ENCODE results near the gene PHLDB1.
A peak's percentile ranks its signal among the peaks of the same experiment; 100 is the strongest.
"Not testable (repeated sequence)": the region's sequence is repeated elsewhere in the genome, so short reads cannot be mapped to it uniquely, and the experiment has no call there.

The PHLDB1 gene

GRCh38 chr11:118658429-118659313, 51.3 kb downstream of the PHLDB1 start:
- DNase-seq: peak in 1 of 51 donors; percentile 27

- DNase-seq: peak; percentile 35 to 92 (median 78)
These were observed 52.0 kb downstream of the PHLDB1 start for GRCh38 chr11:118659314-118659952.

- DNase-seq: no peak
These were observed 52.7 kb downstream of the PHLDB1 start for GRCh38 chr11:118659953-118660680.

- DNase-seq: no peak
These were observed 53.4 kb downstream of the PHLDB1 start for GRCh38 chr11:118660681-118661424.

- no peak for DNase-seq
These were observed 54.2 kb downstream of the PHLDB1 start for GRCh38 chr11:118661425-118662301.

GRCh38 chr11:118662401-118663271, 55.2 kb downstream of the PHLDB1 start:
- DNase-seq: no peak

- no peak for DNase-seq
These were observed 56.0 kb downstream of the PHLDB1 start for GRCh38 chr11:118663381-118663780.

GRCh38 chr11:118663902-118664301, 56.5 kb downstream of the PHLDB1 start:
- no peak for DNase-seq

GRCh38 chr11:118666371-118666770, 59.0 kb downstream of the PHLDB1 start:
- no peak for DNase-seq

- no peak for DNase-seq
These were observed 62.6 kb downstream of the PHLDB1 start for GRCh38 chr11:118670063-118670462.

GRCh38 chr11:118671254-118671653, 63.8 kb downstream of the PHLDB1 start:
- no peak for DNase-seq

GRCh38 chr11:118672846-118673245, 65.4 kb downstream of the PHLDB1 start:
- no peak for DNase-seq

- no peak for DNase-seq
These were observed 66.1 kb downstream of the PHLDB1 start for GRCh38 chr11:118673361-118674081.

GRCh38 chr11:118674082-118674435, 66.6 kb downstream of the PHLDB1 start:
- DNase-seq: no peak

GRCh38 chr11:118677977-118678376, 70.6 kb downstream of the PHLDB1 start:
- no peak for DNase-seq

- DNase-seq: peak in 3 of 51 donors; percentile 23 to 34 (median 23)
These were observed 71.5 kb downstream of the PHLDB1 start for GRCh38 chr11:118678908-118679307.

GRCh38 chr11:118679483-118679882, 72.1 kb downstream of the PHLDB1 start, which contains the start of gene TREH:
Gene TREH (minus strand): TSS chr11:118679650. CDS start chr11:118679627, 23 bp downstream.
- no peak for DNase-seq

GRCh38 chr11:118682372-118682771, 75.0 kb downstream of the PHLDB1 start:
- no peak for DNase-seq

GRCh38 chr11:118682939-118683338, 75.5 kb downstream of the PHLDB1 start:
- DNase-seq: not testable (repeated sequence)

Data from hypothalamus (tissue), 51 donors.